Measurements from ENCODE around the gene SPEM2. TPM values are rescaled to one million over a fixed set of nuclear protein-coding genes. Genes with fewer than 3 reads are reported as not detected.

SPEM2 gene
- total and polyA plus RNA-seq, 2 experiments from 2014 or later: not detected

DNA sequence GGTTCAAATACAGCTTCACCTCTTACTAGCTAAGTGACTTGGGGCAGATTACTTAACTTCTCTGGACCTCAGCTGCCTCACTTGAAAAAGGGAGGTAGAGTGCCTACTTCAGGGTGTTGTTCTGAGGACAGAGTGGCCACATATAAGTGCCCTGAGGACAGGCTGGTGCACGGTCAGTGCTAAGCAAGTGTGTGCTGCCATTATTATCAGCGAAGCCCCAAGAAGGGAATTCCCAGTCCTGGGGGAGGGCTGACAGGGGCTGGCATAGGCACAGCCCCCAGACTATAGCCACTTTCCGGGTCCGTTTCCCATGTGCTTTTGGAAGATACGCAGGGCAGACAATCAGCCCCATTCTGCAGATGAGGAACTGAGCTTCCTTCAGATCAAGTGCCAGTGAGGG is 51.5 kb downstream of the SPEM2 start:
- no peak for DNase-seq (ENCODE audit: low spot score)
- 88% methylated on average over 5 of the region's 5 CpGs for WGBS (ENCODE audit: low lambda C conversion rate, missing lambda C conversion rate)
- peak overlapping the region; percentile 94 for H3K4me2 ChIP-seq
- H3K9me2 ChIP-seq (replicated peaks; ENCODE audit: insufficient read depth): no peaks in the 10 kb centered on the region
- no peaks in the 10 kb centered on the region for H3K27me3 ChIP-seq
- H3K27ac ChIP-seq: peak overlapping the region; percentile 100
- H3K9me3 ChIP-seq (ENCODE audit: low read depth): no peaks in the 10 kb centered on the region
- no peaks in the 10 kb centered on the region for H3K36me3 ChIP-seq (replicated peaks; ENCODE audit: insufficient read depth, low read depth)
- no peak overlapping the region for H3K4me3 ChIP-seq
- peaks cover 45% of the 10 kb centered on the region for H3K4me1 ChIP-seq (ENCODE audit: insufficient read depth)
- no peak overlapping the region for H2AFZ ChIP-seq
- H4K20me1 ChIP-seq (ENCODE audit: insufficient read depth, poor library complexity, severe bottlenecking): peaks cover 34% of the 10 kb centered on the region
- H3K79me2 ChIP-seq: peaks cover 89% of the 10 kb centered on the region
- TF ChIP-seq EZH2phosphoT487 (IDR thresholded peaks at IDR 0.05; ENCODE audit: low read depth, severe bottlenecking, unreplicated experiment) (no peak), EZH2 (IDR thresholded peaks at IDR 0.05; ENCODE audit: borderline replicate concordance) (no peak)
- TF ChIP-seq, protein P1, sequence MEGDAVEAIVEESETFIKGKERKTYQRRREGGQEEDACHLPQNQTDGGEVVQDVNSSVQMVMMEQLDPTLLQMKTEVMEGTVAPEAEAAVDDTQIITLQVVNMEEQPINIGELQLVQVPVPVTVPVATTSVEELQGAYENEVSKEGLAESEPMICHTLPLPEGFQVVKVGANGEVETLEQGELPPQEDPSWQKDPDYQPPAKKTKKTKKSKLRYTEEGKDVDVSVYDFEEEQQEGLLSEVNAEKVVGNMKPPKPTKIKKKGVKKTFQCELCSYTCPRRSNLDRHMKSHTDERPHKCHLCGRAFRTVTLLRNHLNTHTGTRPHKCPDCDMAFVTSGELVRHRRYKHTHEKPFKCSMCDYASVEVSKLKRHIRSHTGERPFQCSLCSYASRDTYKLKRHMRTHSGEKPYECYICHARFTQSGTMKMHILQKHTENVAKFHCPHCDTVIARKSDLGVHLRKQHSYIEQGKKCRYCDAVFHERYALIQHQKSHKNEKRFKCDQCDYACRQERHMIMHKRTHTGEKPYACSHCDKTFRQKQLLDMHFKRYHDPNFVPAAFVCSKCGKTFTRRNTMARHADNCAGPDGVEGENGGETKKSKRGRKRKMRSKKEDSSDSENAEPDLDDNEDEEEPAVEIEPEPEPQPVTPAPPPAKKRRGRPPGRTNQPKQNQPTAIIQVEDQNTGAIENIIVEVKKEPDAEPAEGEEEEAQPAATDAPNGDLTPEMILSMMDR (IDR thresholded peaks at IDR 0.05; ENCODE audit: poor library complexity): no peak

Other genes with a start within 250 kb of the SPEM2 start
Only the 30 nearest of the 39 such genes appear.
- 309 and 327 TPM in 2 replicates for gene GABARAP, start 183.2 kb upstream of the SPEM2 start, total RNA-seq
- gene GABARAP, start 183.2 kb upstream of the SPEM2 start, polyA plus RNA-seq: 992 and 1,031 TPM in 2 replicates
- gene CTDNEP1, start 173.9 kb upstream of the SPEM2 start, total RNA-seq: 44.6 and 62.7 TPM in 2 replicates
- 86.9 and 96.7 TPM in 2 replicates for gene CTDNEP1, start 173.9 kb upstream of the SPEM2 start, polyA plus RNA-seq
- 30.4 and 30.6 TPM in 2 replicates for gene ELP5, start 173.4 kb upstream of the SPEM2 start, total RNA-seq
- gene ELP5, start 173.4 kb upstream of the SPEM2 start, polyA plus RNA-seq: 38.0 and 49.6 TPM in 2 replicates
- 169 and 197 TPM in 2 replicates for gene CLDN7, start 163.1 kb upstream of the SPEM2 start, total RNA-seq
- gene CLDN7, start 163.1 kb upstream of the SPEM2 start, polyA plus RNA-seq: 290 and 341 TPM in 2 replicates
- 0.88 and 1.6 TPM in 2 replicates for gene SLC2A4, start 143.9 kb upstream of the SPEM2 start, total RNA-seq
- gene SLC2A4, start 143.9 kb upstream of the SPEM2 start, polyA plus RNA-seq: 0.42 and 0.89 TPM in 2 replicates
- 1.4 and 1.7 TPM in 2 replicates for gene YBX2, start 131.0 kb upstream of the SPEM2 start, total RNA-seq
- gene YBX2, start 131.0 kb upstream of the SPEM2 start, polyA plus RNA-seq: 1.3 and 3.0 TPM in 2 replicates
- gene EIF5A, start 118.0 kb upstream of the SPEM2 start, total RNA-seq: 267 and 331 TPM in 2 replicates
- 693 and 747 TPM in 2 replicates for gene EIF5A, start 118.0 kb upstream of the SPEM2 start, polyA plus RNA-seq
- 34.5 and 50.3 TPM in 2 replicates for gene GPS2, start 110.3 kb upstream of the SPEM2 start, total RNA-seq
- 103 and 111 TPM in 2 replicates for gene GPS2, start 110.3 kb upstream of the SPEM2 start, polyA plus RNA-seq
- 9.2 and 9.6 TPM in 2 replicates for gene NEURL4, start 96.3 kb upstream of the SPEM2 start, total RNA-seq
- gene NEURL4, start 96.3 kb upstream of the SPEM2 start, polyA plus RNA-seq: 9.5 and 13.9 TPM in 2 replicates
- gene ACAP1, start 89.1 kb upstream of the SPEM2 start, total RNA-seq: not detected in 2 replicates
- gene ACAP1, start 89.1 kb upstream of the SPEM2 start, polyA plus RNA-seq: 10.2 and 14.6 TPM in 2 replicates
- 9.2 and 12.4 TPM in 2 replicates for gene KCTD11, start 73.5 kb upstream of the SPEM2 start, total RNA-seq
- 14.1 and 19.6 TPM in 2 replicates for gene KCTD11, start 73.5 kb upstream of the SPEM2 start, polyA plus RNA-seq
- gene TMEM95, start 70.5 kb upstream of the SPEM2 start, total RNA-seq: not detected in 2 replicates
- gene TMEM95, start 70.5 kb upstream of the SPEM2 start, polyA plus RNA-seq: not detected in 2 replicates
- gene TNK1, start 44.5 kb upstream of the SPEM2 start, total RNA-seq: 8.4 and 11.4 TPM in 2 replicates
- 8.9 and 10.2 TPM in 2 replicates for gene TNK1, start 44.5 kb upstream of the SPEM2 start, polyA plus RNA-seq
- gene PLSCR3, start 31.1 kb upstream of the SPEM2 start, total RNA-seq: 11.8 and 17.6 TPM in 2 replicates
- 58.0 and 59.6 TPM in 2 replicates for gene PLSCR3, start 31.1 kb upstream of the SPEM2 start, polyA plus RNA-seq
- 109 and 118 TPM in 2 replicates for gene TMEM256, start 21.5 kb upstream of the SPEM2 start, total RNA-seq
- gene TMEM256, start 21.5 kb upstream of the SPEM2 start, polyA plus RNA-seq: 105 and 109 TPM in 2 replicates
- 4.1 and 7.2 TPM in 2 replicates for gene NLGN2, start 17.8 kb upstream of the SPEM2 start, total RNA-seq
- 4.3 and 6.6 TPM in 2 replicates for gene NLGN2, start 17.8 kb upstream of the SPEM2 start, polyA plus RNA-seq
- gene SPEM1, start 5.3 kb upstream of the SPEM2 start, total RNA-seq: not detected in 2 replicates
- 0.21 TPM in 1 of 2 replicates, not detected in the other for gene SPEM1, start 5.3 kb upstream of the SPEM2 start, polyA plus RNA-seq
- not detected in 2 replicates for gene SPEM3, start 3.2 kb downstream of the SPEM2 start, total RNA-seq
- not detected in 2 replicates for gene SPEM3, start 3.2 kb downstream of the SPEM2 start, polyA plus RNA-seq
- gene TMEM102, start 9.8 kb downstream of the SPEM2 start, total RNA-seq: 12.3 and 12.5 TPM in 2 replicates
- gene TMEM102, start 9.8 kb downstream of the SPEM2 start, polyA plus RNA-seq: 13.7 and 13.9 TPM in 2 replicates
- 1.4 and 2.7 TPM in 2 replicates for gene FGF11, start 13.9 kb downstream of the SPEM2 start, total RNA-seq
- gene FGF11, start 13.9 kb downstream of the SPEM2 start, polyA plus RNA-seq: 3.6 and 3.8 TPM in 2 replicates
- 10.9 and 12.4 TPM in 2 replicates for gene CHRNB1, start 19.4 kb downstream of the SPEM2 start, total RNA-seq
- 16.9 and 17.5 TPM in 2 replicates for gene CHRNB1, start 19.4 kb downstream of the SPEM2 start, polyA plus RNA-seq
- 22.7 and 27.1 TPM in 2 replicates for gene ZBTB4, start 54.0 kb downstream of the SPEM2 start, total RNA-seq
- gene ZBTB4, start 54.0 kb downstream of the SPEM2 start, polyA plus RNA-seq: 20.8 and 21.5 TPM in 2 replicates
- 0.24 TPM in 1 of 2 replicates, not detected in the other for gene SLC35G6, start 55.8 kb downstream of the SPEM2 start, total RNA-seq
- gene SLC35G6, start 55.8 kb downstream of the SPEM2 start, polyA plus RNA-seq: 0.30 and 0.44 TPM in 2 replicates
- 50.2 and 74.5 TPM in 2 replicates for gene POLR2A, start 58.8 kb downstream of the SPEM2 start, total RNA-seq
- 96.3 and 98.1 TPM in 2 replicates for gene POLR2A, start 58.8 kb downstream of the SPEM2 start, polyA plus RNA-seq
- gene TNFSF12, start 123.4 kb downstream of the SPEM2 start, total RNA-seq: 4.5 and 7.3 TPM in 2 replicates
- gene TNFSF12, start 123.4 kb downstream of the SPEM2 start, polyA plus RNA-seq: 8.0 and 11.3 TPM in 2 replicates
- gene TNFSF13, start 133.1 kb downstream of the SPEM2 start, total RNA-seq: 0.90 and 11.0 TPM in 2 replicates
- 2.4 and 5.4 TPM in 2 replicates for gene TNFSF13, start 133.1 kb downstream of the SPEM2 start, polyA plus RNA-seq
- gene SENP3, start 136.3 kb downstream of the SPEM2 start, total RNA-seq: 61.1 and 71.2 TPM in 2 replicates
- 33.7 and 35.4 TPM in 2 replicates for gene SENP3, start 136.3 kb downstream of the SPEM2 start, polyA plus RNA-seq
- gene CD68, start 154.0 kb downstream of the SPEM2 start, total RNA-seq: 64.0 and 75.5 TPM in 2 replicates
- gene CD68, start 154.0 kb downstream of the SPEM2 start, polyA plus RNA-seq: 80.4 and 82.6 TPM in 2 replicates
- 201 and 234 TPM in 2 replicates for gene MPDU1, start 158.2 kb downstream of the SPEM2 start, total RNA-seq
- gene MPDU1, start 158.2 kb downstream of the SPEM2 start, polyA plus RNA-seq: 109 and 113 TPM in 2 replicates
- gene SOX15, start 164.5 kb downstream of the SPEM2 start, total RNA-seq: 0.13 and 0.44 TPM in 2 replicates
- 0.89 and 0.95 TPM in 2 replicates for gene SOX15, start 164.5 kb downstream of the SPEM2 start, polyA plus RNA-seq